ENCODE results near the gene PDE1A. TPM values are rescaled to one million over a fixed set of nuclear protein-coding genes. Genes with fewer than 3 reads are reported as not detected.

Gene PDE1A
- polyA plus RNA-seq, 2 of the 4 experiments (the other 2 are of a cell fraction): 0.28 to 3.2 TPM

GRCh38 chr2:182432051-182432450 lies 5.2 kb upstream of the PDE1A start:
- no peaks in the 10 kb centered on the region for H3K9me3 ChIP-seq
- TF ChIP-seq CHD2 (IDR thresholded peaks at IDR 0.05; ENCODE audit: low read length, partially characterized antibody) (no peak), HDAC2 (IDR thresholded peaks at IDR 0.05) (no peak), HMGXB4 (CRISPR knock-in tag; IDR thresholded peaks at IDR 0.05; ENCODE audit: borderline replicate concordance) (no peak), BHLHE40 (IDR thresholded peaks at IDR 0.05; ENCODE audit: low read depth, low read length) (no peak), EHF (CRISPR knock-in tag; IDR thresholded peaks at IDR 0.05) (no peak), ZFP36 (IDR thresholded peaks at IDR 0.05; ENCODE audit: borderline replicate concordance, partially characterized antibody) (no peak), ZC3H11A (IDR thresholded peaks at IDR 0.05) (no peak), FOSL2 (IDR thresholded peaks at IDR 0.05) (no peak), FOSL2 (CRISPR knock-in tag; IDR thresholded peaks at IDR 0.05) (no peak), ELK1 (IDR thresholded peaks at IDR 0.05; ENCODE audit: low read depth, low read length) (no peak), NR3C1 (IDR thresholded peaks at IDR 0.05) (no peak), EP300 (IDR thresholded peaks at IDR 0.05) (no peak)
- no peak overlapping the region for H3K4me2 ChIP-seq
- ATAC-seq: no peak
- DNase-seq (ENCODE audit: low read depth in 1 of 2, low spot score in 1 of 2): no peak
- no peak overlapping the region for H3K27ac ChIP-seq
- peaks cover 10% of the 10 kb centered on the region; the same call in 2 of the 3 replicates for H3K4me1 ChIP-seq
- no peak overlapping the region for H3K4me3 ChIP-seq
- ChIA-PET POLR2A (no interaction called here), CTCF (no interaction called here)
- 97% methylated on average over 1 of the region's 1 CpG for WGBS (ENCODE audit: missing lambda C conversion rate)
- no peak for FAIRE-seq

GRCh38 chr2:182428476-182428875 lies 1.6 kb upstream of the PDE1A start:
- peaks cover 12% of the 10 kb centered on the region; the same call in 2 of the 3 replicates for H3K4me1 ChIP-seq
- ChIA-PET CTCF (no interaction called here), POLR2A (no interaction called here)
- H3K4me2 ChIP-seq: no peak overlapping the region
- H3K4me3 ChIP-seq: no peak overlapping the region
- H3K9me3 ChIP-seq: no peaks in the 10 kb centered on the region
- H3K27ac ChIP-seq: no peak overlapping the region
- DNase-seq (ENCODE audit: low read depth in 1 of 2, low spot score in 1 of 2): no peak
- 78% methylated on average over 1 of the region's 1 CpG for WGBS (ENCODE audit: missing lambda C conversion rate)
- TF ChIP-seq SREBF2 (IDR thresholded peaks at IDR 0.05) (no peak), CBX8 (IDR thresholded peaks at IDR 0.05) (no peak), FOSB (CRISPR knock-in tag; IDR thresholded peaks at IDR 0.05) (no peak), BHLHE40 (IDR thresholded peaks at IDR 0.05; ENCODE audit: low read depth, low read length) (no peak), MAFK (IDR thresholded peaks at IDR 0.05; ENCODE audit: partially characterized antibody) (no peak), ATOH8 (CRISPR knock-in tag; IDR thresholded peaks at IDR 0.05; ENCODE audit: low read depth) (no peak), NPAS2 (CRISPR knock-in tag; IDR thresholded peaks at IDR 0.05; ENCODE audit: borderline replicate concordance) (no peak), KDM1A (IDR thresholded peaks at IDR 0.05; ENCODE audit: low read depth) (no peak), TP53 (CRISPR knock-in tag; IDR thresholded peaks at IDR 0.05) (no peak), ESRRA (IDR thresholded peaks at IDR 0.05; ENCODE audit: borderline replicate concordance, low read length) (no peak), PBX3 (IDR thresholded peaks at IDR 0.05) (no peak), ZSCAN20 (CRISPR knock-in tag; IDR thresholded peaks at IDR 0.05) (no peak), ZC3H11A (IDR thresholded peaks at IDR 0.05) (no peak), POLR2A (IDR thresholded peaks at IDR 0.05; ENCODE audit: low read length) (no peak), HOXB5 (CRISPR knock-in tag; IDR thresholded peaks at IDR 0.05) (no peak)
- no peak for FAIRE-seq
- ATAC-seq: no peak

Measured in A549 (cell line).